GM18498 (cell line): ENCODE results near the gene ZNF593OS.

ENCODE experiments used
- ATAC-seq: cut with Tn5 transposase; IDR thresholded peaks from one replicate; pipeline ENCODE4 v1.9.1; 2021; ENCODE audit warnings: mild to moderate bottlenecking, moderate library complexity; ENCODE audit not compliant: unreplicated experiment

ZNF593OS gene

GRCh38 chr1:26171084-26172072, at the start of gene ZNF593OS:
ZNF593OS (minus strand) TSS chr1:26171832; CDS start chr1:26171661, 171 bp downstream.
- ATAC-seq, result no peak

GRCh38 chr1:26221094-26221493, 49.5 kb upstream of the ZNF593OS start:
- no peak for ATAC-seq

- no peak for ATAC-seq
These were observed 48.7 kb upstream of the ZNF593OS start for GRCh38 chr1:26220199-26220912.

- no peak for ATAC-seq
These were observed 47.4 kb upstream of the ZNF593OS start for GRCh38 chr1:26218906-26219494.

GRCh38 chr1:26215246-26215645, 43.6 kb upstream of the ZNF593OS start:
- ATAC-seq, result no peak

GRCh38 chr1:26213335-26213905, 41.8 kb upstream of the ZNF593OS start:
- no peak for ATAC-seq

GRCh38 chr1:26212726-26213125, 41.1 kb upstream of the ZNF593OS start:
- no peak for ATAC-seq

- ATAC-seq, result no peak
These were observed 38.7 kb upstream of the ZNF593OS start for GRCh38 chr1:26210147-26210870.

GRCh38 chr1:26203642-26204318, 32.1 kb upstream of the ZNF593OS start:
- ATAC-seq, result no peak

GRCh38 chr1:26200413-26200812, 28.8 kb upstream of the ZNF593OS start:
- no peak for ATAC-seq

GRCh38 chr1:26197813-26198212, 26.2 kb upstream of the ZNF593OS start:
- no peak for ATAC-seq

GRCh38 chr1:26197301-26197700, 25.7 kb upstream of the ZNF593OS start:
- ATAC-seq, result no peak

- no peak for ATAC-seq
These were observed 24.2 kb upstream of the ZNF593OS start for GRCh38 chr1:26195805-26196204.

GRCh38 chr1:26191739-26192138, 20.1 kb upstream of the ZNF593OS start:
- ATAC-seq, result no peak

- no peak for ATAC-seq
These were observed 18.8 kb upstream of the ZNF593OS start, which contains the start of gene CATSPER4 for GRCh38 chr1:26190373-26190987. CATSPER4 (plus strand) TSS chr1:26190602; CDS start chr1:26190628, 26 bp downstream.

GRCh38 chr1:26189751-26190275, 18.2 kb upstream of the ZNF593OS start:
- ATAC-seq, result no peak

- ATAC-seq, result no peak
These were observed 17.7 kb upstream of the ZNF593OS start for GRCh38 chr1:26189331-26189730.

GRCh38 chr1:26188477-26188876, 16.8 kb upstream of the ZNF593OS start:
- no peak for ATAC-seq

- no peak for ATAC-seq
These were observed 16.2 kb upstream of the ZNF593OS start for GRCh38 chr1:26187882-26188281.
